Epithelial cell of prostate (primary cell): Measurements from ENCODE around the gene LRRC28.

Experiments
- DNase-seq: peaks from one replicate; pipeline ENCODE4 v3.0.0-alpha.2; 2011; ENCODE audit warnings: low read depth, low spot score
- H3K27ac ChIP-seq: fragments of 450-650 bp; 2 replicates; pipeline ENCODE4 v1.5.1; 2017; ENCODE audit warnings: mild to moderate bottlenecking

The LRRC28 gene

GRCh38 chr15:99295840-99296239, 44.6 kb downstream of the LRRC28 start:
- no peak for DNase-seq
- no peak overlapping the region for H3K27ac ChIP-seq

- no peak for DNase-seq
These were observed 45.1 kb downstream of the LRRC28 start for GRCh38 chr15:99296386-99296785.

GRCh38 chr15:99303907-99304306, 52.6 kb downstream of the LRRC28 start:
- H3K27ac ChIP-seq, result no peak overlapping the region
- DNase-seq, result no peak

More at GRCh38 chr15:99296386-99296785, 45.1 kb downstream of the LRRC28 start:
- H3K27ac ChIP-seq, result no peak overlapping the region

- no peak for DNase-seq
- peak overlapping the region; percentile 14 for H3K27ac ChIP-seq
These were observed 54.7 kb downstream of the LRRC28 start for GRCh38 chr15:99305761-99306505.

GRCh38 chr15:99306694-99307338, 55.5 kb downstream of the LRRC28 start:
- peak overlapping the region; percentile 14 for H3K27ac ChIP-seq
- no peak for DNase-seq

- H3K27ac ChIP-seq, result no peak overlapping the region
- no peak for DNase-seq
These were observed 56.5 kb downstream of the LRRC28 start for GRCh38 chr15:99307735-99308134.

GRCh38 chr15:99310745-99311144, 59.5 kb downstream of the LRRC28 start:
- DNase-seq, result no peak
- H3K27ac ChIP-seq, result no peak overlapping the region

- no peak for DNase-seq
- no peak overlapping the region for H3K27ac ChIP-seq
These were observed 60.9 kb downstream of the LRRC28 start for GRCh38 chr15:99312228-99312627.

GRCh38 chr15:99312794-99313193, 61.5 kb downstream of the LRRC28 start:
- H3K27ac ChIP-seq, result no peak overlapping the region

GRCh38 chr15:99315636-99316035, 64.4 kb downstream of the LRRC28 start:
- peak overlapping the region; percentile 3 for H3K27ac ChIP-seq
- no peak for DNase-seq

More at GRCh38 chr15:99312794-99313193, 61.5 kb downstream of the LRRC28 start:
- no peak for DNase-seq

GRCh38 chr15:99320374-99321215, 69.3 kb downstream of the LRRC28 start:
- peak overlapping the region; percentile 94 for H3K27ac ChIP-seq
- no peak for DNase-seq

- peak overlapping the region; percentile 94 for H3K27ac ChIP-seq
- DNase-seq, result no peak
These were observed 70.2 kb downstream of the LRRC28 start for GRCh38 chr15:99321468-99321867.

- DNase-seq, result no peak
- peak overlapping the region; percentile 94 for H3K27ac ChIP-seq
These were observed 71.5 kb downstream of the LRRC28 start for GRCh38 chr15:99322643-99323405.

- peak overlapping the region; percentile 94 for H3K27ac ChIP-seq
These were observed 72.9 kb downstream of the LRRC28 start for GRCh38 chr15:99324082-99324620.

GRCh38 chr15:99324700-99325099, 73.4 kb downstream of the LRRC28 start:
- DNase-seq, result no peak
- H3K27ac ChIP-seq, result peak overlapping the region; percentile 94

More at GRCh38 chr15:99324082-99324620, 72.9 kb downstream of the LRRC28 start:
- DNase-seq, result no peak

GRCh38 chr15:99326235-99326634, 75.0 kb downstream of the LRRC28 start:
- H3K27ac ChIP-seq, result peak overlapping the region; percentile 94
- DNase-seq, result no peak

GRCh38 chr15:99328106-99329072, 77.1 kb downstream of the LRRC28 start:
- no peak overlapping the region for H3K27ac ChIP-seq
- DNase-seq, result no peak

GRCh38 chr15:99331381-99331780, 80.1 kb downstream of the LRRC28 start:
- no peak overlapping the region for H3K27ac ChIP-seq
- no peak for DNase-seq

GRCh38 chr15:99333413-99333812, 82.1 kb downstream of the LRRC28 start:
- H3K27ac ChIP-seq, result no peak overlapping the region
- no peak for DNase-seq
